Trophoblast cell (in vitro differentiated cells and primary cell): ENCODE data around the gene PIGBOS1.
"Not testable (repeated sequence)": the region's sequence is repeated elsewhere in the genome, so short reads cannot be mapped to it uniquely, and the experiment has no call there.

ENCODE experiments used
- DNase-seq, 2 donors: peaks; one replicate each; pipeline ENCODE4 v3.0.0-alpha.2; 2016
- H2AFZ ChIP-seq: 2 replicates; pipeline ENCODE4 v1.6.1; 2013; ENCODE audit warnings: low read length, moderate library complexity, mild to moderate bottlenecking; ENCODE audit not compliant: insufficient read depth, poor library complexity
- H2AK5ac ChIP-seq: 2 replicates; pipeline ENCODE4 v1.6.1; 2013; ENCODE audit warnings: mild to moderate bottlenecking, low read length
- H2BK120ac ChIP-seq: 2 replicates; pipeline ENCODE4 v1.6.1; 2013; ENCODE audit warnings: low read length, mild to moderate bottlenecking, moderate library complexity; ENCODE audit not compliant: insufficient read depth, poor library complexity
- H2BK12ac ChIP-seq: 2 replicates; pipeline ENCODE4 v1.6.1; 2013; ENCODE audit warnings: mild to moderate bottlenecking, low read length, moderate library complexity
- H2BK5ac ChIP-seq: 2 replicates; pipeline ENCODE4 v1.6.1; 2013; ENCODE audit warnings: low read length, low read depth, moderate library complexity, mild to moderate bottlenecking; ENCODE audit not compliant: poor library complexity
- H3K14ac ChIP-seq: 2 replicates; pipeline ENCODE4 v1.6.1; 2013; ENCODE audit warnings: mild to moderate bottlenecking, low read length
- H3K18ac ChIP-seq: 2 replicates; pipeline ENCODE4 v1.6.1; 2013; ENCODE audit warnings: mild to moderate bottlenecking, low read length
- H3K23ac ChIP-seq: 2 replicates; pipeline ENCODE4 v1.6.1; 2013; ENCODE audit warnings: low read length
- H3K27ac ChIP-seq: 2 replicates; pipeline ENCODE4 v1.5.1; 2013; ENCODE audit warnings: low read depth, mild to moderate bottlenecking, inconsistent platforms, low read length, moderate library complexity
- H3K27me3 ChIP-seq: 2 replicates; pipeline ENCODE4 v1.6.1; 2013; ENCODE audit warnings: inconsistent platforms, mild to moderate bottlenecking, low read length, moderate library complexity; ENCODE audit not compliant: insufficient read depth
- H3K36me3 ChIP-seq, 2 experiments: 1 replicate in 1 of 2; 2 replicates in 1 of 2; pipeline ENCODE4 v1.6.1; 2013; ENCODE audit warnings: low read length in 2 of 2, mild to moderate bottlenecking in 2 of 2, moderate library complexity in 1 of 2; ENCODE audit not compliant: insufficient read depth in 2 of 2, control insufficient read depth in 1 of 2
- H3K4ac ChIP-seq: 2 replicates; pipeline ENCODE4 v1.6.1; 2013; ENCODE audit warnings: low read depth, mild to moderate bottlenecking, low read length, moderate library complexity
- H3K4me1 ChIP-seq, 2 experiments: 1 replicate in 1 of 2; 2 replicates in 1 of 2; pipeline ENCODE4 v1.6.1; 2013; ENCODE audit warnings: low read length in 2 of 2, mild to moderate bottlenecking in 2 of 2, moderate library complexity in 1 of 2; ENCODE audit not compliant: insufficient read depth in 2 of 2, control insufficient read depth in 1 of 2
- H3K4me2 ChIP-seq: 2 replicates; pipeline ENCODE4 v1.6.1; 2013; ENCODE audit warnings: inconsistent platforms, mild to moderate bottlenecking, low read length, moderate library complexity
- H3K4me3 ChIP-seq: 2 replicates; pipeline ENCODE4 v1.5.1; 2013; ENCODE audit warnings: mild to moderate bottlenecking, low read depth, low read length, inconsistent platforms
- H3K79me1 ChIP-seq: one replicate; pipeline ENCODE4 v1.6.1; 2013; ENCODE audit warnings: low read length
- H3K79me2 ChIP-seq: 2 replicates; pipeline ENCODE4 v1.6.1; 2013; ENCODE audit warnings: low read length, mild to moderate bottlenecking; ENCODE audit not compliant: control insufficient read depth, insufficient read depth, poor library complexity
- H3K9ac ChIP-seq: 2 replicates; pipeline ENCODE4 v1.6.1; 2013; ENCODE audit warnings: mild to moderate bottlenecking, low read length
- H3K9me3 ChIP-seq: 2 replicates; pipeline ENCODE4 v1.6.1; 2013; ENCODE audit warnings: low read depth, mild to moderate bottlenecking, control low read depth, inconsistent platforms, low read length; ENCODE audit not compliant: insufficient read depth
- H4K12ac ChIP-seq: 2 replicates; pipeline ENCODE4 v1.6.1; 2013; ENCODE audit warnings: low read depth, mild to moderate bottlenecking, low read length, moderate library complexity
- H4K8ac ChIP-seq: 2 replicates; pipeline ENCODE4 v1.6.1; 2013; ENCODE audit warnings: low read depth, mild to moderate bottlenecking, low read length, moderate library complexity
- H4K91ac ChIP-seq: one replicate; pipeline ENCODE4 v1.6.1; 2013; ENCODE audit warnings: low read depth, mild to moderate bottlenecking, low read length, moderate library complexity
- WGBS: extraction: QIAGEN DNeasy Blood & Tissue Kit; methylation state at CpG from one replicate; pipeline ENCODE4 v1.1.7; 2013; ENCODE audit warnings: missing lambda C conversion rate; ENCODE audit not compliant: insufficient read length, insufficient coverage; ENCODE audit errors: extremely low coverage; 5-methylcytosine and 5-hydroxymethylcytosine counted together

The PIGBOS1 gene

DNA sequence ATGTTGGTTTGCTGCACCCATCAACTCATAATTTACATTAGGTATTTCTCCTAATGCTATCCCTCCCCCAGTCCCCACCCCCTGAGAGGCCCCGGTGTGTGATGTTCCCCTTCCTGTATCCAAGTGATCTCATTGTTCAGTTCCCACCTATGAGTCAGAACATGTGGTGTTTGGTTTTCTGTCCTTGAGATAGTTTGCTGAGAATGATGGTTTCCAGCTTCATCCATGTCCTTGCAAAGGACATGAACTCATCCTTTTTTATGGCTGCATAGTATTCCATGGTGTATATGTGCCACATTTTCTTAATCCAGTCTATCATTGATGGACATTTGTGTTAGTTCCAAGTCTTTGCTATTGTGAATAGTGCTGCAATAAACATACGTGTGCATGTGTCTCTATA, 38.3 kb downstream of the PIGBOS1 start:
- H4K91ac ChIP-seq, H2BK5ac ChIP-seq, H3K79me2 ChIP-seq, H3K9ac ChIP-seq, H3K27me3 ChIP-seq, H3K79me1 ChIP-seq, H4K8ac ChIP-seq, H4K12ac ChIP-seq, H3K9me3 ChIP-seq, H3K4me1 ChIP-seq, H3K4me3 ChIP-seq, H3K27ac ChIP-seq, H3K4me2 ChIP-seq, H2BK120ac ChIP-seq, H2AK5ac ChIP-seq, H2AFZ ChIP-seq, H2BK12ac ChIP-seq, DNase-seq, H3K36me3 ChIP-seq, H3K18ac ChIP-seq, H3K14ac ChIP-seq, H3K4ac ChIP-seq, H3K23ac ChIP-seq: not testable (repeated sequence)
- no CpG with 5 or more reads among the region's 2 CpGs for WGBS

- no peak overlapping the region for H3K14ac ChIP-seq
- no peak overlapping the region for H2BK12ac ChIP-seq
- no peak overlapping the region for H3K4ac ChIP-seq
- peaks cover 0 to 2% of the 10 kb centered on the region in 2 experiments for H3K4me1 ChIP-seq
- no peaks in the 10 kb centered on the region for H3K79me2 ChIP-seq
- no peak overlapping the region for H2BK120ac ChIP-seq
- H3K23ac ChIP-seq: no peak overlapping the region
- no peak overlapping the region for H3K9ac ChIP-seq
- H4K8ac ChIP-seq: no peak overlapping the region
- no peaks in the 10 kb centered on the region for H3K79me1 ChIP-seq
- no peak overlapping the region for H3K27ac ChIP-seq
- no peak overlapping the region for H2AK5ac ChIP-seq
- H2AFZ ChIP-seq: no peak overlapping the region
- H3K4me3 ChIP-seq: no peak overlapping the region
- no CpG with 5 or more reads among the region's 4 CpGs for WGBS
- H3K9me3 ChIP-seq: no peaks in the 10 kb centered on the region
- no peaks in the 10 kb centered on the region for H3K27me3 ChIP-seq
- H3K18ac ChIP-seq: no peak overlapping the region
- no peak overlapping the region for H3K4me2 ChIP-seq
- no peak overlapping the region for H2BK5ac ChIP-seq
- H4K12ac ChIP-seq: no peak overlapping the region
- peak; percentile 14 to 32 for DNase-seq
- no peak overlapping the region for H4K91ac ChIP-seq
- H3K36me3 ChIP-seq: no peaks in the 10 kb centered on the region
Measured at GRCh38 chr15:55279746-55280351, 39.1 kb downstream of the PIGBOS1 start.

GRCh38 chr15:55279100-55279745, 39.7 kb downstream of the PIGBOS1 start:
- Histone ChIP-seq H2AFZ (no peak overlapping the region), H4K12ac (no peak overlapping the region), H3K4me1 (peaks cover 0 to 2% of the 10 kb centered on the region in 2 experiments), H3K14ac (no peak overlapping the region), H3K36me3 (no peaks in the 10 kb centered on the region), H4K91ac (no peak overlapping the region), H3K4me3 (no peak overlapping the region), H3K4ac (no peak overlapping the region), H2BK120ac (no peak overlapping the region), H3K23ac (no peak overlapping the region), H3K27ac (no peak overlapping the region), H3K9me3 (no peaks in the 10 kb centered on the region), H3K4me2 (no peak overlapping the region), H3K18ac (no peak overlapping the region), H3K27me3 (no peaks in the 10 kb centered on the region), H2AK5ac (no peak overlapping the region), H3K9ac (no peak overlapping the region), H2BK5ac (no peak overlapping the region), H2BK12ac (no peak overlapping the region), H3K79me1 (no peaks in the 10 kb centered on the region), H3K79me2 (no peaks in the 10 kb centered on the region), H4K8ac (no peak overlapping the region)
- no CpG with 5 or more reads among the region's 2 CpGs for WGBS
- no peak for DNase-seq

DNA sequence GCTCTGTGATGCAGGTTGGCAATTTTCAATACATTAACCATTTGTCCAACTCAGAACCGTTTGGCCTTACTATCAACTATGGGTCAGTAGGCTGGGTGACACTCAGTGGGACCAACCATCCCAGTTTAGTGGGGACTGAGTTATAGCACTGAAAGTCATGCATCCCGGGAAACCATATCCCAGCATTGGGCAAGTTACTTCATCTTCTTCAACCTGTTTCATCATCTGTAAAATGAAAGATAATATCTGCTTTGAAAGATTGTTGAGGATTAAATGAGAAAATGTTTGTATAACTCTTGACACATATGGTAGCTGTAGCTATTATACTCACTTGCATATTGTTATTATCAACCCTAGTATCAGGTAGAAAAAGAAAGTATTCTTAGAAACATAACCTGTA, 41.2 kb downstream of the PIGBOS1 start:
- H3K23ac ChIP-seq: no peak overlapping the region
- no peaks in the 10 kb centered on the region for H3K79me1 ChIP-seq
- no peak overlapping the region for H3K4ac ChIP-seq
- H2AFZ ChIP-seq: no peak overlapping the region
- no peak overlapping the region for H2AK5ac ChIP-seq
- no peak overlapping the region for H3K14ac ChIP-seq
- H3K9me3 ChIP-seq: no peaks in the 10 kb centered on the region
- H4K12ac ChIP-seq: no peak overlapping the region
- H3K9ac ChIP-seq: no peak overlapping the region
- H3K4me3 ChIP-seq: no peak overlapping the region
- no peak overlapping the region for H4K91ac ChIP-seq
- WGBS: no CpG with 5 or more reads among the region's 2 CpGs
- no peak overlapping the region for H2BK12ac ChIP-seq
- H3K27me3 ChIP-seq: no peaks in the 10 kb centered on the region
- H3K4me1 ChIP-seq: peaks cover 0 to 2% of the 10 kb centered on the region in 2 experiments
- no peak overlapping the region for H2BK5ac ChIP-seq
- no peak overlapping the region for H3K27ac ChIP-seq
- H4K8ac ChIP-seq: no peak overlapping the region
- no peaks in the 10 kb centered on the region for H3K36me3 ChIP-seq
- no peak for DNase-seq
- no peak overlapping the region for H2BK120ac ChIP-seq
- H3K18ac ChIP-seq: no peak overlapping the region
- no peak overlapping the region for H3K4me2 ChIP-seq
- H3K79me2 ChIP-seq: no peaks in the 10 kb centered on the region
